ENCODE results near the gene PTPRN. TPM values are rescaled to one million over a fixed set of nuclear protein-coding genes. Genes with fewer than 3 reads are reported as not detected.
A peak's percentile ranks its signal among the peaks of the same experiment; 100 is the strongest.

Gene PTPRN
- total and polyA plus RNA-seq, 2 donors, result 0.14 to 0.41 TPM

- Histone ChIP-seq H3K27me3 (ENCODE audit: control insufficient read depth in 2 of 2, insufficient read depth in 1 of 2, low read length in 1 of 2) (peaks cover 0 to 9% of the 10 kb centered on the region in 2 donors), H3K4me1 (ENCODE audit: control insufficient read depth in 2 of 2, insufficient read depth in 2 of 2, low read length in 2 of 2) (peaks cover 19 to 34% of the 10 kb centered on the region in 2 donors), H3K4me3 (ENCODE audit: low read length in 2 of 2) (peak overlapping the region; percentile 74 to 81), H3K36me3 (ENCODE audit: control insufficient read depth in 2 of 2, insufficient read depth in 2 of 2, low read length in 1 of 2) (peaks cover 21 to 31% of the 10 kb centered on the region in 2 donors), H3K27ac (ENCODE audit: low read depth in 1 of 2, low read length in 1 of 2) (peak overlapping the region; percentile 99 to 100), H3K9me3 (ENCODE audit: control insufficient read depth in 2 of 2, insufficient read depth in 1 of 2, low read length in 1 of 2) (no peaks in the 10 kb centered on the region)
- DNase-seq (ENCODE audit: low read depth in 6 of 9, low spot score in 9 of 9), result no peak
- whole genome bisulfite sequencing, result 10% methylated on average over 9 of the region's 9 CpGs
Measured at GRCh38 chr2:219278655-219279150, 30.5 kb downstream of the PTPRN start.

- DNase-seq (ENCODE audit: low read depth in 6 of 9, low spot score in 9 of 9), result peak in 5 of 9 donors; percentile 63 to 82 (median 74)
- peaks cover 19 to 34% of the 10 kb centered on the region in 2 donors for H3K4me1 ChIP-seq (ENCODE audit: control insufficient read depth in 2 of 2, insufficient read depth in 2 of 2, low read length in 2 of 2)
- no peaks in the 10 kb centered on the region for H3K9me3 ChIP-seq (ENCODE audit: control insufficient read depth in 2 of 2, insufficient read depth in 1 of 2, low read length in 1 of 2)
- H3K27ac ChIP-seq (ENCODE audit: low read depth in 1 of 2, low read length in 1 of 2), result peak overlapping the region; percentile 99 to 100
- peaks cover 0 to 13% of the 10 kb centered on the region in 2 donors for H3K27me3 ChIP-seq (ENCODE audit: control insufficient read depth in 2 of 2, insufficient read depth in 1 of 2, low read length in 1 of 2)
- peaks cover 14 to 24% of the 10 kb centered on the region in 2 donors for H3K36me3 ChIP-seq (ENCODE audit: control insufficient read depth in 2 of 2, insufficient read depth in 2 of 2, low read length in 1 of 2)
- H3K4me3 ChIP-seq (ENCODE audit: low read length in 2 of 2), result no peak overlapping the region
- WGBS, result 33% methylated on average over 25 of the region's 25 CpGs
Measured at GRCh38 chr2:219277703-219278654, 31.2 kb downstream of the PTPRN start.

- 94% methylated on average over 6 of the region's 6 CpGs for WGBS
- Histone ChIP-seq H3K4me3 (ENCODE audit: low read length in 2 of 2) (no peak overlapping the region), H3K9me3 (ENCODE audit: control insufficient read depth in 2 of 2, insufficient read depth in 1 of 2, low read length in 1 of 2) (no peaks in the 10 kb centered on the region), H3K27ac (ENCODE audit: low read depth in 1 of 2, low read length in 1 of 2) (no peak overlapping the region), H3K36me3 (ENCODE audit: control insufficient read depth in 2 of 2, insufficient read depth in 2 of 2, low read length in 1 of 2) (no peaks in the 10 kb centered on the region), H3K27me3 (ENCODE audit: control insufficient read depth in 2 of 2, insufficient read depth in 1 of 2, low read length in 1 of 2) (peaks cover 0 to 26% of the 10 kb centered on the region in 2 donors), H3K4me1 (ENCODE audit: control insufficient read depth in 2 of 2, insufficient read depth in 2 of 2, low read length in 2 of 2) (peaks cover 12 to 18% of the 10 kb centered on the region in 2 donors)
- no peak for DNase-seq (ENCODE audit: low read depth in 6 of 9, low spot score in 9 of 9)
Measured at GRCh38 chr2:219274361-219274921, 34.8 kb downstream of the PTPRN start.

GRCh38 chr2:219273937-219274336, 35.3 kb downstream of the PTPRN start:
- H3K36me3 ChIP-seq (ENCODE audit: control insufficient read depth in 2 of 2, insufficient read depth in 2 of 2, low read length in 1 of 2), result no peaks in the 10 kb centered on the region
- peaks cover 0 to 26% of the 10 kb centered on the region in 2 donors for H3K27me3 ChIP-seq (ENCODE audit: control insufficient read depth in 2 of 2, insufficient read depth in 1 of 2, low read length in 1 of 2)
- H3K4me1 ChIP-seq (ENCODE audit: control insufficient read depth in 2 of 2, insufficient read depth in 2 of 2, low read length in 2 of 2), result peaks cover 12 to 16% of the 10 kb centered on the region in 2 donors
- no peak overlapping the region for H3K4me3 ChIP-seq (ENCODE audit: low read length in 2 of 2)
- no peaks in the 10 kb centered on the region for H3K9me3 ChIP-seq (ENCODE audit: control insufficient read depth in 2 of 2, insufficient read depth in 1 of 2, low read length in 1 of 2)
- WGBS, result 98% methylated on average over 3 of the region's 3 CpGs
- DNase-seq (ENCODE audit: low read depth in 6 of 9, low spot score in 9 of 9), result no peak
- no peak overlapping the region for H3K27ac ChIP-seq (ENCODE audit: low read depth in 1 of 2, low read length in 1 of 2)

GRCh38 chr2:219272995-219273394, 36.2 kb downstream of the PTPRN start:
- DNase-seq (ENCODE audit: low read depth in 6 of 9, low spot score in 9 of 9), result no peak
- 85% methylated on average over 2 of the region's 2 CpGs for WGBS
- no peaks in the 10 kb centered on the region for H3K36me3 ChIP-seq (ENCODE audit: control insufficient read depth in 2 of 2, insufficient read depth in 2 of 2, low read length in 1 of 2)
- no peaks in the 10 kb centered on the region for H3K9me3 ChIP-seq (ENCODE audit: control insufficient read depth in 2 of 2, insufficient read depth in 1 of 2, low read length in 1 of 2)
- H3K27me3 ChIP-seq (ENCODE audit: control insufficient read depth in 2 of 2, insufficient read depth in 1 of 2, low read length in 1 of 2), result peaks cover 0 to 26% of the 10 kb centered on the region in 2 donors
- H3K4me1 ChIP-seq (ENCODE audit: control insufficient read depth in 2 of 2, insufficient read depth in 2 of 2, low read length in 2 of 2), result peaks cover 4 to 7% of the 10 kb centered on the region in 2 donors
- H3K4me3 ChIP-seq (ENCODE audit: low read length in 2 of 2), result no peak overlapping the region
- no peak overlapping the region for H3K27ac ChIP-seq (ENCODE audit: low read depth in 1 of 2, low read length in 1 of 2)

GRCh38 chr2:219272356-219272755, 36.8 kb downstream of the PTPRN start:
- Histone ChIP-seq H3K4me1 (ENCODE audit: control insufficient read depth in 2 of 2, insufficient read depth in 2 of 2, low read length in 2 of 2) (peaks cover 0 to under 1% of the 10 kb centered on the region in 2 donors), H3K4me3 (ENCODE audit: low read length in 2 of 2) (no peak overlapping the region), H3K9me3 (ENCODE audit: control insufficient read depth in 2 of 2, insufficient read depth in 1 of 2, low read length in 1 of 2) (no peaks in the 10 kb centered on the region), H3K27ac (ENCODE audit: low read depth in 1 of 2, low read length in 1 of 2) (no peak overlapping the region), H3K36me3 (ENCODE audit: control insufficient read depth in 2 of 2, insufficient read depth in 2 of 2, low read length in 1 of 2) (no peaks in the 10 kb centered on the region), H3K27me3 (ENCODE audit: control insufficient read depth in 2 of 2, insufficient read depth in 1 of 2, low read length in 1 of 2) (peaks cover 0 to 26% of the 10 kb centered on the region in 2 donors)
- WGBS, result 96% methylated on average over 4 of the region's 4 CpGs
- DNase-seq (ENCODE audit: low read depth in 6 of 9, low spot score in 9 of 9), result no peak

GRCh38 chr2:219271021-219271420, 38.2 kb downstream of the PTPRN start:
- DNase-seq (ENCODE audit: low read depth in 6 of 9, low spot score in 9 of 9), result no peak

GRCh38 chr2:219270055-219270372, 39.2 kb downstream of the PTPRN start:
- Histone ChIP-seq H3K4me1 (ENCODE audit: control insufficient read depth in 2 of 2, insufficient read depth in 2 of 2, low read length in 2 of 2) (no peaks in the 10 kb centered on the region), H3K36me3 (ENCODE audit: control insufficient read depth in 2 of 2, insufficient read depth in 2 of 2, low read length in 1 of 2) (no peaks in the 10 kb centered on the region), H3K27ac (ENCODE audit: low read depth in 1 of 2, low read length in 1 of 2) (no peak overlapping the region), H3K9me3 (ENCODE audit: control insufficient read depth in 2 of 2, insufficient read depth in 1 of 2, low read length in 1 of 2) (no peaks in the 10 kb centered on the region), H3K4me3 (ENCODE audit: low read length in 2 of 2) (no peak overlapping the region), H3K27me3 (ENCODE audit: control insufficient read depth in 2 of 2, insufficient read depth in 1 of 2, low read length in 1 of 2) (peaks cover 0 to 26% of the 10 kb centered on the region in 2 donors)
- 95% methylated on average over 5 of the region's 5 CpGs for WGBS
- DNase-seq (ENCODE audit: low read depth in 6 of 9, low spot score in 9 of 9), result no peak

More at GRCh38 chr2:219271021-219271420, 38.2 kb downstream of the PTPRN start:
- H3K27me3 ChIP-seq (ENCODE audit: control insufficient read depth in 2 of 2, insufficient read depth in 1 of 2, low read length in 1 of 2), result peaks cover 0 to 26% of the 10 kb centered on the region in 2 donors
- 98% methylated on average over 2 of the region's 2 CpGs for WGBS
- H3K4me3 ChIP-seq (ENCODE audit: low read length in 2 of 2), result no peak overlapping the region
- no peaks in the 10 kb centered on the region for H3K36me3 ChIP-seq (ENCODE audit: control insufficient read depth in 2 of 2, insufficient read depth in 2 of 2, low read length in 1 of 2)
- H3K27ac ChIP-seq (ENCODE audit: low read depth in 1 of 2, low read length in 1 of 2), result no peak overlapping the region
- H3K4me1 ChIP-seq (ENCODE audit: control insufficient read depth in 2 of 2, insufficient read depth in 2 of 2, low read length in 2 of 2), result no peaks in the 10 kb centered on the region
- H3K9me3 ChIP-seq (ENCODE audit: control insufficient read depth in 2 of 2, insufficient read depth in 1 of 2, low read length in 1 of 2), result no peaks in the 10 kb centered on the region

All from thymus (tissue), 11 donors.